ENCODE results near the gene CALU.

Gene CALU

DNA sequence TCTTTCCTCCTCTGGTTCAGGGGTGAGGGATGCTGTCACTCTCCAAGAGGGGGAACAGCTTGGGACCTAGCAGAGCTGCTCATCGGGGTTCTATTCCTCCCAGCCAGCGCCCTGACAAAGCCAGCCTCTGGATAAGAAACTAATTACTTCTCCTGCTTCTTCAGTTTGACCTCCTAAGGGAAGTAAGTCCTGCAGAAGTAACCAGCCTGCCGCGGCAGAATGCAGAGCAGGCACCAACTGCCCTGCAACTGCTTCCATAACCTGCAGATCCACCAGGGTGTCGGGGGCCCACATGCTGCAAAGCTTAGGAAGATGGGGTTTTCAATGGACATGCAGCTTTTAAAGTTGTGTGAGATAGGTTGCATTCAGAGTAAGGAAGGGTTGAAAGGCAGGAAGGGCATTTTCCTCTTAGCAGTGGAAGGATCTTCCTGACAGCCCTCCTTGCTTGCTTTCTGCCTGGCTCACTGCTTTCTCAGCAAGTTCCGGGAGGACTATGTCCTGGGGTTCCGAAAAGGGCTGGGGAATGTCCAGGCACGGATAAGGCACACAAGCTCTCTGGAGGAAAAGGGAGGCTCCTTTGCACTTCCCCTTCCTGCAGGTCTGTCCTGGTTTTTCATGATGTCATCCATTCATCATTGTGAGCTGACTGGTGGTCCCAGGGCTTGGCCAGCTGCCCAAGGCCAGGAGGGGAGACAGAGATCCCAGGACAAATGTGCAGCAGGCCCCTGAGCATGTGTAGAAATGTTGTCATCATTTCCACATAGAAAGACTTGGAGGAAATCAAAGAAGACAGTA lies 24.3 kb upstream of the CALU start:
- H3K9me3 ChIP-seq: no peaks in the 10 kb centered on the region
- H3K36me3 ChIP-seq: no peaks in the 10 kb centered on the region
- peaks cover 27% of the 10 kb centered on the region for H3K27me3 ChIP-seq
- H3K4me3 ChIP-seq (ENCODE audit: low read depth in 1 of 2, low read length in 1 of 2): no peak overlapping the region
- H3K27ac ChIP-seq: no peak overlapping the region
- H3K4me1 ChIP-seq (ENCODE audit: control insufficient read depth in 1 of 2, insufficient read depth in 1 of 2, low read depth in 1 of 2, low read length in 1 of 2): peaks cover 4 to 9% of the 10 kb centered on the region in 2 experiments
- TF ChIP-seq, protein P1, sequence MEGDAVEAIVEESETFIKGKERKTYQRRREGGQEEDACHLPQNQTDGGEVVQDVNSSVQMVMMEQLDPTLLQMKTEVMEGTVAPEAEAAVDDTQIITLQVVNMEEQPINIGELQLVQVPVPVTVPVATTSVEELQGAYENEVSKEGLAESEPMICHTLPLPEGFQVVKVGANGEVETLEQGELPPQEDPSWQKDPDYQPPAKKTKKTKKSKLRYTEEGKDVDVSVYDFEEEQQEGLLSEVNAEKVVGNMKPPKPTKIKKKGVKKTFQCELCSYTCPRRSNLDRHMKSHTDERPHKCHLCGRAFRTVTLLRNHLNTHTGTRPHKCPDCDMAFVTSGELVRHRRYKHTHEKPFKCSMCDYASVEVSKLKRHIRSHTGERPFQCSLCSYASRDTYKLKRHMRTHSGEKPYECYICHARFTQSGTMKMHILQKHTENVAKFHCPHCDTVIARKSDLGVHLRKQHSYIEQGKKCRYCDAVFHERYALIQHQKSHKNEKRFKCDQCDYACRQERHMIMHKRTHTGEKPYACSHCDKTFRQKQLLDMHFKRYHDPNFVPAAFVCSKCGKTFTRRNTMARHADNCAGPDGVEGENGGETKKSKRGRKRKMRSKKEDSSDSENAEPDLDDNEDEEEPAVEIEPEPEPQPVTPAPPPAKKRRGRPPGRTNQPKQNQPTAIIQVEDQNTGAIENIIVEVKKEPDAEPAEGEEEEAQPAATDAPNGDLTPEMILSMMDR (IDR thresholded peaks at IDR 0.05): no peak

DNA sequence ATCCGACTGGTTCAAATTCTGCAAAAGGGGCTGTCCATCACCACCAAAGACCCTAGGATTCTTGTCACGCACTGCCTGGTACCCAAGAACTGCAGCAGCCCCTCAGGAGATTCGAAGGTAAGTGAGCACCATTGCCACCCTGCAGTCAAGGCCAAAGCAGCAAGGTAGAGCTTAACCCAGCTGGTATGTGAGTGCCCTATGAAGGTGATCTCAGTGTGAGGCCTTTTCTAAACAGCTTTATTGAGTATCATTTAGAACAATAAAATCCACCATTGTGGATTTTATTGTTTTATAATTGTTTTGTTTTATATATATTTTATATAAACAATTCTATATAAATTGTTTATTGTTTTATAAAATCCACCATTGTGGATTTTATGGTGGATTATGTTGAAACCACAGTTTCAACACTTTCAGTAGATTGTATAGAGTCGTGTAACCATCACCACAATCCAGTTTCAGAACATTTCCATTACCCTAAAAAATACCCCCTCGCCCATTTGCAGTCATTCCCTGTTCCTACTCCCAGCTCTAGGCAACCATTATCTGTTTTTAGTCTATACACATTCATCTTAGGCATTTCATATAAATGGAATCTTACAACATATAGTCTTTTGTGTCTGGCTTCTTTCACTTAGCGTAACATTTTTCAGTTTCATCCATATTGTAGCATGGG lies 20.1 kb upstream of the CALU start:
- TF ChIP-seq, protein P1 (IDR thresholded peaks at IDR 0.05): no peak
- Histone ChIP-seq H3K4me3 (ENCODE audit: low read depth in 1 of 2, low read length in 1 of 2) (no peak overlapping the region), H3K9me3 (no peaks in the 10 kb centered on the region), H3K27me3 (peaks cover 35% of the 10 kb centered on the region), H3K36me3 (no peaks in the 10 kb centered on the region), H3K4me1 (ENCODE audit: control insufficient read depth in 1 of 2, insufficient read depth in 1 of 2, low read depth in 1 of 2, low read length in 1 of 2) (no peaks in the 10 kb centered on the region), H3K27ac (no peak overlapping the region)

DNA sequence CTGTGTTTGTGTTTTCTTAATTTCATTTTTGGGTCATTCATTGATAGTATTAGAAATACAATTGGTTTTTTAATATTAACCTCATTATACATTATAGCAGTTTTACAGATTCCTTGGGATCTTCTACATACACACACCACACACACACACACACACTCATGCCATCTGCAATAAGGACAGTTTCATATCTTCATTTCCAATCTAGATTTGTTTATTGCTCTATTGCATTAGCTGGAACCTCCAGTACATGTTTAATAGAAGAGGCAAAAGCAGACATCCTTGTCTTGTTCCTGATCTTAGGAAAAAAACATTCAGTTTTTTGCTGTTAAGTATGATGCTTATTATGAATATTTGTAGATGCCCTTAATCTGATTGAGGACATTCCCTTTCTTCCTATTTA lies 17.8 kb upstream of the CALU start:
- TF ChIP-seq, protein P1 (IDR thresholded peaks at IDR 0.05): no peak
- peaks cover 0 to 7% of the 10 kb centered on the region in 2 experiments for H3K4me1 ChIP-seq (ENCODE audit: control insufficient read depth in 1 of 2, insufficient read depth in 1 of 2, low read depth in 1 of 2, low read length in 1 of 2)
- no peaks in the 10 kb centered on the region for H3K9me3 ChIP-seq
- peaks cover 16% of the 10 kb centered on the region for H3K27me3 ChIP-seq
- H3K27ac ChIP-seq: no peak overlapping the region
- H3K4me3 ChIP-seq (ENCODE audit: low read depth in 1 of 2, low read length in 1 of 2): no peak overlapping the region
- no peaks in the 10 kb centered on the region for H3K36me3 ChIP-seq

DNA sequence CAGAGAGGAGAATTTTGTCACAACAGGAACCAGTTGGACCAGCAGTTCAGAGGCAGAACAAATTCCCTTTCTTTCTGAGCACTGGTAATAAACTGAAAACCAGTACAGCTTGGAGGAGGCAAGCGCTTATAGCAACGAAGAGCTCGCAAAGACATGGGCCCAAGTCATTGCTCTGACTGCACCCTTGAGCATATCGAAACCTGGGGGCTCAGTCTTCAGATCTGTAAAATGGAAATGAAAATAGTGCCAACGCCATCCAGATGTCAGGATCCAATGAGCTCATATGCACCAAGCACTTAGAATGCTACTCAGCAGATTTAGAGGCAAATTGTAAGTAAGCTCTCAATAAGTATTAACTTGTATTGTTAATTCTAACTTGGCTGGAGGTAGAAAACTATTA lies 14.4 kb upstream of the CALU start:
- H3K27ac ChIP-seq: no peak overlapping the region
- no peaks in the 10 kb centered on the region for H3K9me3 ChIP-seq
- no peaks in the 10 kb centered on the region for H3K36me3 ChIP-seq
- TF ChIP-seq, protein P1 (IDR thresholded peaks at IDR 0.05): no peak
- peaks cover 20% of the 10 kb centered on the region for H3K27me3 ChIP-seq
- peaks cover 0 to 7% of the 10 kb centered on the region in 2 experiments for H3K4me1 ChIP-seq (ENCODE audit: control insufficient read depth in 1 of 2, insufficient read depth in 1 of 2, low read depth in 1 of 2, low read length in 1 of 2)
- H3K4me3 ChIP-seq (ENCODE audit: low read depth in 1 of 2, low read length in 1 of 2): no peak overlapping the region

DNA sequence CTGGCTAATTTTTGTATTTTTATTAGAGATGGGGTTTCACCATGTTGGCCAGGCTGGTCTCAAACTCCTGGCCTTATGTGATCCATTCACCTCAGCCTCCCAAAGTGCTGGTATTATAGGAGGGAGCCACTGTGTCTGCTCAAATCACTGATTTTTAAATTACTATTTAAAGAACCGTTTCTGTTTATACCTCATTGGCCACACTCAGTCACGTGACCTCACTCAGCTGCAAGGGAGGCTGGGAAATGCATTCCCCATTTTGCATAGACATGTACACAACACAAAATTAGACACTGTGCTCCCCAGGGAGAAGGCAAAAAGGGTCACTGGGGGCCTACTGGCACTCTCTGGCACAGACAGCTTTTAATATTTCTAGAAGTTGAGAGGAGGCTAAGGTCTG lies 13.6 kb upstream of the CALU start:
- no peaks in the 10 kb centered on the region for H3K36me3 ChIP-seq
- H3K27me3 ChIP-seq: peaks cover 20% of the 10 kb centered on the region
- H3K4me3 ChIP-seq (ENCODE audit: low read depth in 1 of 2, low read length in 1 of 2): no peak overlapping the region
- H3K4me1 ChIP-seq (ENCODE audit: control insufficient read depth in 1 of 2, insufficient read depth in 1 of 2, low read depth in 1 of 2, low read length in 1 of 2): peaks cover 0 to 7% of the 10 kb centered on the region in 2 experiments
- no peak overlapping the region for H3K27ac ChIP-seq
- H3K9me3 ChIP-seq: no peaks in the 10 kb centered on the region
- TF ChIP-seq, protein P1 (IDR thresholded peaks at IDR 0.05): no peak

Measured in neutrophil (primary cell).